Measurements from ENCODE around the gene TKFC.

GRCh38 chr11:61294717-61295595 is 38.1 kb upstream of the TKFC start, which contains the start of gene VWCE:
- TF ChIP-seq JUND (IDR thresholded peaks at IDR 0.05) (no peak), CTCF (IDR thresholded peaks at IDR 0.05; ENCODE audit: low read depth, low read length, missing input control) (no peak)
